Ureter (tissue), 1 donor: ENCODE measurements around the gene ALKAL2. TPM values are rescaled to one million over a fixed set of nuclear protein-coding genes. Genes with fewer than 3 reads are reported as not detected.

ENCODE experiments used
- DNase-seq: peaks from one replicate; pipeline ENCODE4 v3.0.0-alpha.2; 2020; ENCODE audit warnings: low spot score
- total RNA-seq: library from RNA; stranded (reverse); gene quantifications from one replicate; pipeline ENCODE4 v1.2.4, GENCODE V29; 2023
- donor health status: DM: yes; HTN: yes; CAD: no.

ALKAL2 gene
- total RNA-seq, 1 donor from 2014 or later: 1.9 TPM

DNA sequence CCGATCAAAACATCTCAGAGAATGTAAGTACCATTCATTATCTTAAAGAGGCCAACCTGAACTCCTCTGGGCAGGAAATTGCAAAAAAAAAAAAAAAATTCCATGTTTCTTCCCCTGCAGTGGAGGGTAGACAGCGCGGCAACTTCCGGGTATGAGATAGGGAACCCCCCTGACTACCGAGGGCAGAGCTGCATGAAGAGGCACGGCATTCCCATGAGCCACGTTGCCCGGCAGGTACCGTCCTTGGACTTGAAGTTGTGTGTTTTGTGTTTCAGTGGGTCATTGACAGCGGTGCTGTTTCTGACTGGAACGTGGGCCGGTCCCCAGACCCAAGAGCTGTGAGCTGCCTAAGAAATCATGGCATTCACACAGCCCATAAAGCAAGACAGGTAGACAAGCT lies 16.0 kb downstream of the ALKAL2 start:
- DNase-seq: no peak

DNA sequence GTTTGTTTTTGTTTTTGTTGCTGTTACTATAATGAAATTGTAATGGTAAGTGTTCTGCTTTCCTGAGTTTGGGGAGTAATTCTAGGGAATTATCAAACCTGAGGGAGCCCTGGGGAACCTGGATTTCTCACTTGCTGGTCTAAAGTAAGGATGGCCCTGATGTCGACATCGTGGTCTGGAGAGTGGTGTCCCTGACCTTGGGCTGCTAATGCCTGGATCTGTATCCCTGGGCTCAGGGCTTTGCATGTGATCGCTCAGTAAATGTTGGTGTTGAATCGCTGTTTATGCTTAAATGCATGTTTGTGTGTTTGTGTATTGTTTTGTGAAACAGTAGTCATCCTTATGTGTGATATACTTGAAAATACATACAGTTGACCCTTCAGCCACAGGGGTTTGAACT lies 17.0 kb downstream of the ALKAL2 start:
- DNase-seq: no peak

DNA sequence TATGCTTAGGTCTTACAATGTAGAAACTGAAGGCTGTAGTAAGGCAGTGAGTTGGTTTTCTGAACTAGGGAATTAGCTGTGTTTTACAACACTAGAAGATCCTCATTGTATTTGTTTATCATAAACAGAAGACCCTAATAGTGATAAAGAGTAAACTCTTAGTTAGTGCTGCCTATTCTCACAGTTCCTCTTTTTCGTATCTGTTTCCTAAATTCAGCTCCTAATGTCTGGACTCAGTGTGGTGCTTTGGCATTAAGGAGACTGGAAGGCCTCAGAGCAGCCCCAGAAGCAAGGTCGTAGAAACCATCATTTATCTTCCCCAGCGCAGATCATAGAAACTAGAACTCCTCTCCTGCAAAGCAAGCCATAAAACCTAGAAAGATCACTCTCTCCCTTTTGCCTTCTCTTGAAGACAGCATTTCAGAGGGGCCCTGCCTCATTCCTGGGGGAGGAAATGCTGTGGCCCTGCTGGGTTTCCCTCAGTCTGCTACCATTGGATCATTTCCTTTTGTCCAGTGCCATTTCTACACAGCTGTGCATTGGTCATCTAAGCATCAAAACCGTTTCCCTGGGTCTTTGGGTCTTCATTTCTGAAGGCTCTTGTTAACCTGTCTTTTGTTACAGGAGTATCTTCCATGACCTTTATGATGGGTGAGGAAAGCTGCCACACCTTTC lies 18.4 kb downstream of the ALKAL2 start:
- DNase-seq: no peak

DNA sequence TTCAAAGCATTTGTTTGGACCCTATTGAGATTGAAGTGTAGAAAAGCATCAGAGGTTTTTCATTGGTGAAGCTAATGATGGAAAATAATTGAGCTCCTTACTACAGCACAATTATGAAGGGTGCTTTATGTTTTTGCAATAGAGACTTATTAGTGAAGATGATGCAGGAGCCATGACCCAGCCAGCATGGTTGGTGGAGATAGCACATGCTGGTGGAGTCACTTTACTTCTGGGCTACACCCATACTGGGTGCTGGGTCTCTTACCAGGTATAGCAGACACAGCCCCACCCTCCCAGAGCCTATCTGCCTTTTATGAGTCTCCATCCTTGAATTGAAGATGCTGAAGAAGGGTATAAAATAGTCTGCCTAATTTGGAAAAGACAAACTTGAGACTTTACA lies 19.6 kb downstream of the ALKAL2 start:
- no peak for DNase-seq

DNA sequence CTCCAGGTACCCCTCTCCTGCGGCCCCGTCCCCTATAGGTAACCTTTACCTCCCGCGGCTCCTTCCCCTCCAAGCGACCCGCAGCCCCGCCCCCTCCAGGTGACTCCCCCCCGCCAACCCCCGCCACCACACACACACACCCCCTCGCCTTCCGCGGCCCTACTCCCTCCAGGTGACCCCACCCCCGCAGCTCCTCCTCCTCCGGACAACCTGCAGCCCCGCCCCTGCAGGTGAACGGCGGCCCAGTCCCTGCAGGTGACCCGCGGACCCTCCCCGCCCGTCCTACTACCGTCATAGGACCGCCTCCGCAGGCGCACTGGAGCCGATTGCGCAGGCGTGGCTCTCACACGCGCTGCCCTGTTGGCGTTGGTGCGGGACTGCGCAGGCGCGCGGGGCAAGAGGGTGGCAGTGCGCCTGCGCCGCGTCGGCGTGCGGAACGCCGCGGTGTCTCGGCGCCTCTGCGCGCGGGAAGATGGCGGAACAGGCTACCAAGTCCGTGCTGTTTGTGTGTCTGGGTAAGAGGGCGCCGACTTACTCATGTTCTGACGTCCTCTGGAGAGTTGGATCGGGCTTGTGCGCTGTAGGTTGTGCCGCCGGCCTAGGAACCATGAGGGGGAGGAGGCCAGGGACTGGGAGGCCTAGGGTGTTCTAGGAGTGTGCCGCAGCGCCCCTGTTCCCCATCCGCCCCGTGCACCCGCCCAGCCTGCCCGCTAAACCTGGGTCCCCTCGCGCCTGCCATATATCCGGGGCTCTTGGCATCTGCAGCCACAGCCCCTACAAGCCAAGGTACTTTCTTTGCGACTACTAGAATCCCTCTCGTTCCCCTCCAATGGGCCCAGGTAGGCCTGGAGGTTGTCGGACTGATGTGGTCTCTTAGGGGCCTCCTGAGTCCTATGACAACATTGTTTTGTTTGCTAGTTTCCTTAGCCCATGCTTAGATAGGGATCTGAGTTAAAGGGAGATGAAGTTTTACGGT lies 23.1 kb downstream of the ALKAL2 start, which contains the start of gene ACP1:
TSS of gene ACP1 (plus strand) at position 455 of the 976 bp plus-strand sequence. CDS start at position 473, 18 bp downstream.
- peak; percentile 95 for DNase-seq

DNA sequence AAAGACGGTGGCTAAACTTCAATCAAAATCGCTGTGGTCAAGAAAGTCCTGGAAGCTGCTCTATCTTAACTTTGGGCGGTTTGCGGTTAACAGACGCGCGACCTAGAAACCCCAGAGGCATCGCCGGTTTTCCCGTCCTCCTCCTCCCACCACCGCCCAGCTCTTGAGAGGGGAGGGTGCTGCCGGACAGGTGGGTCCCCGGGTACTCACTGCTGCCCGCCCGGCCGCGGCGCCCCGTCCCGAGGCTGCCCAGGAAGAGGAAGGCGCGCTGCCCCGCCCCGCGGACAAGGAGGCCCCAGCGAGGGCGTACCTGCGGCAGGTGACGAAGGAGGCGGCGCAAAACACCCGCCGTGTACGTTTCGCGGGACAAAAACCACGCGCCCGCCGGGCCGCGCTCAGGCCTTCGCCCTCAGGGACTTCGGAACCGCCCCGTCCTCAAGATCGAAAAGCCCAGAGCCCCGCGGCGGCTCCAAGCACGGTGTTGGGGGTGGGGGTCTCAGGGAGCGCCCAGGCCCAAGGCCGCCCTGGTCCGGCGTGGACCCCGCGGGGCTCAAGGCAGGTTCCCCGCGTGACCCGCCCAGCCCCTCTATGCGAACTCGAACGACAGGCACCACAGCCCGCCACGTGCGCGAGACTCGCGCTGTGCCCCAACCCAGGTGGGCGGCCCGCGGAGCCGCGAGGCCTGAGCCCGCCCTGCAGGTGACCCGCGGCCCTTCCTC lies 24.0 kb downstream of the ALKAL2 start, which contains the start of gene SH3YL1:
TSS of gene SH3YL1 (minus strand) at position 259 of the 719 bp plus-strand sequence. CDS start at position 211, 48 bp downstream.
- DNase-seq: peak; percentile 77

DNA sequence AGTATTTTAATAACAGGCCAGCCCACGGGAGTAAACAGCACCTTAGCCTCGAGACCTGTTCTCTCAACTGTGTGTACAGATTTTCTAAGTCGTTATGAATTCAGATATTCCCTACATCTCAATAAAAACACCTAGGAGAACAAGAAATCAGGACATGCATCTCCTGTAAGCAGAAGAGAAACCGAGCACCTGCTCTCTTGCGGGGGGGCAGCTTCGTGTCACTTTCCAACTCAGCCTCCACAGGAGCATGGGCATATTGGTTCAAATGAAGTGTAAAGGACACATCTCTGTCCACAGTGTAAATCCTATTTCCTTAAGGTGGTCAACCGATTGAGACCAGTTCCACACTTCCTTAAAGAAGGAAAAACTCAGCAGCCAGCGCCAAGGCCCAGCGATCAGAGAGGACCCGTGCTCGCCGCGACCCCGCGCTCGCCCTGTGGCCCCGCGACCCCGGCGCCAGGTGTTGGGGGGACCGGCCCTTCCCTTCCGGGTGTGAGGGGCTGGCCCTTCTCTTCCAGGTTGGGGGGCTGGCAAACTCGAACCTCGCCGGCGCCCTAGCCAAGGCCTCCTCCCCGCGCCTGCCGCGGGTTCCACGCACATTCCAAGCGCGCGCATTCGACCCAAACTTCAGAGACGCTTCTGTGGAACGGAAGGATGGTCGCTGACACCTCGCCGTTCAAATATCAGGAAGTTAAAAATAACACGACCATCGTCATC lies 24.7 kb downstream of the ALKAL2 start:
- peak; percentile 43 for DNase-seq

DNA sequence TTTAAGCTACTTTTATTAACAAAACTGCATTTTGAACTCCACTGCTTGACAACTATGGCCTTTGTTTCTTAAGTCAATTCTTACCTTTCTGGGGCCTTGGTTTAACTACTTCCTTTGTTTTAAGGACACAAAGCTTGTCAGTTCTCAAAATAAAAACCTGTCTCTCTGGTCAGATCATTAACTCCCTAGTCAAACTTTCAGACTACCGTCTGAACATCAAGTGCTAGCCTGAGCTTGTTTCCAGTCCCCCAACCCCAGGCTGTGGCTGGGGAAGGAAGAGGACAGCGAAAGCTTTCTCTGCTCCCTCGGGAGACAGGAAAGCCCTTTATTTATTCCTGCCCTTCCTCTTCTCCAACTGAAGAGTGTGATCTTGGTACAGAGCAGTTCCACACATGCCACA lies 25.8 kb downstream of the ALKAL2 start:
- no peak for DNase-seq

DNA sequence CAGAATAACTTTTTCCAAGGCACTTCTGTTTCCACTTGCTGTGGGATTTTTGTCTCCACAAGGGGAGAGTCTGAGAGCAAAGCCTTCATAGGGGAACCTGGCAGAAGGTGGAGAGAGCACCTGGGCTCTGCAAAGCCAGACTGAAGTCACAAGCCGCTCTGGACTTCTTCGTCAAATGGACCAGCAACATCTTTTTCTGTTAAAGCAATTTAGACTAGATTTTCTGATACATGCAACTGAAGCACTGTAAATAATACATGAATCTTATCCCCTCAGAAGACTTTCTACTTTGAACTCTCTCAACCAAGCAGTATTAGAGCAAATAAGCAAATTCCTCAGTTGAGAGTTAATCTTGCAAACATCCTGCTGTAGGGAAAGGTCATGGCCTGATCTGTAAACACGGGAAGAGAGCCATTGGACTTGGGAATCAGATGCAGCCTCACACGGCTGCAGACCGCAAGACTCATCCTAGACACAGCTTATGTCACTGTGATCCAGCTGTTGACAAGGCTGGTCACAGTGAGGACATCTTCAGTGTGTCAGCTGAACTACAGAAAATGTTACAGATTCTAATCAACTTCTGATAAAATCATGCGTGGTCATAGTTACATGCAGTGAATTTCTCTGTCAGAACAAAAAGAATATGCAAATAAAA lies 27.3 kb downstream of the ALKAL2 start:
- no peak for DNase-seq

DNA sequence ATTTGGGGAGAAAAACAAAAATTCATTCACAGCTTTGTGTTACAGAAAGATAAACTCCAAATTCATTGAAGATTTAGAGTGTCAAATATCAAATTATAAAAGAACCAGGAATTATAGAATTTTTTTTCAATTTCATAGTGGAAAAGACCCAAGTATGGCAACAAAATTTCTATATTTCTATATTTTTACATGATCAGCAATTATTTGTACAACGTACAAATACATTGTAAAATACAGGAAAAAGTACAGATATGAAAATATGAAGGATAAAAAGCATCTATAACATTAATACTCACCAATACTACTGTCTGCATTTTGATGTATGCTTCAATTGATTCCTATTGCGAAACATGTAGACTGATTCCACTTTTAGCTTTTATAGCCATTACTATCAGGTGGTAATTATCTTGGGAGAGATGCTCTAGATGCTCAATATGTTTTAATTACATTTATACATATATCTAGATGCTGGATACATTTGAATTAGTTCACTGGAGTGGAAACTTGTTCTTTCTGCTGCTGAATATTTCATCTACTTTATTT lies 28.0 kb downstream of the ALKAL2 start:
- DNase-seq: no peak

DNA sequence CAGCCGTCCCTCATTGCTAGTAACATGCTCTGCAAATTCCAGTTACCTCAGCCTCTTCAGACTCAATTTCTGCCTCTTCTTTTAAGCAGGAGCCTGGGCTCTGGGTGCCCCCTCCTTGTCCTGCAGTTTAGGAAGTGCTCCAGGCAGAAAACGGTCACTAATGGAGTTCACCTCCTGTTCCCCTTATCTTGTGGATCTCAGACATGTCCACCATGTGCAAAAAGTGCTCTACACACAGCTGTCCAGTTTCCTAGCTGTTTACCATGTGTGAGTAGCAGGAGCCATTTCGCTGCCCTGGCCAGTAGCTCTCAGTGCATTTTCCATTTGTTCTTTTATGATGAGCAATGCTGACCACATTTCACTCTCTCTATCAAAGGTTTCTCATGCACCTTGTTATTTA lies 29.0 kb downstream of the ALKAL2 start:
- no peak for DNase-seq

DNA sequence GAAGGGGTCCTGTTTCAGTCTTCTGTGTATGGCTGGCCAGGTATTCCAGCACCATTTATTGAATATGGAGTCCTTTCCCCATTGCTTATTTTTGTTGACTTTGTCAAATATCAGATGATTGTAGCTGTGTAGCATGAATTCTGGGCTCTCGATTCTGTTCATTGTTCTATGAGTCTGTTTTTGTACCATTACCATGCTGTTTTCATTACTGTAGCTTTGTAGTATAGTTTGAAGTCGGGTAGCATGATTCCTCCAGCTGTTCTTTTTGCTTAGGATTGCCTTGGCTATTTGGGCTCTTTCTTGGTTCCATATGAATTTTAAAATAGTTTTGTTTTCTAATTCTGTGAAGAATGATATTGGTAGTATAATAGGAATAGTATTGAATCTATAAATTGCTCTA lies 30.0 kb downstream of the ALKAL2 start:
- DNase-seq: no peak

DNA sequence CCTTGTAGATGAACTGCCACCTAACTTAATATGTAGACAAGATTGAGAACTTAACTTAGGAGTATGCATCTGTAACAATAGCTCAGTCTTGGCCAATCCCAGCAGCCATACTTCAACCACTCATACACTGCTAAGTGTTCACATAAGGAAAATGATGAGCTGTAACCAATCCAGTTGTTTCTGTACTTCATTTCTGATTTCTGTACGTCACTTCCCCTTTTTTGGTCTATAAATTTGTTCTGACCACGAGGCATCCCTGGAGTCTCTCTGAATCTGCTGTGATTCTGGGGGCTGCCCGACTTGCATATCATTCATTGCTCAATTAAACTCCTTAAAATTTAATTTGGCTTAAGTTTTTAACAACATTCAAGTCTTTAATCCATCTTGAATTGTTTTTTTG lies 30.5 kb downstream of the ALKAL2 start:
- DNase-seq: no peak

DNA sequence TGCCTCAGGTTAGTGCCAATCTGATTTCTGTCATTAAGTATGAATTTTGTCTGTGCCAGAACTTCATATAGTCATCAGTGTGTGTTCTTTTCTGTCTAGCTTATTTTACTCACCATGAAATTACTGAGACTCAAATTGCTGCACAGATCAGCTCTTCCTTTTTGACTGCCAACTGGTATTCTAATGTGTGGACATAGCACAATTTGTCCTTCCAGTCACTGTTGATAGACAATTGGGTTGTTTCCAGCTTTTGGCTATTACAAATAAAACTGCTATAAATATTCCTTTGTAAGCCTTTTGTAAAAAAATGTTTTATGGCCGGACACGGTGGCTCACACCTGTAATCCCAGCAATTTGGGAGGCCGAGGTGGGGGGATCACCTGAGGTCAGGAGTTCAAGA lies 31.8 kb downstream of the ALKAL2 start:
- no peak for DNase-seq

DNA sequence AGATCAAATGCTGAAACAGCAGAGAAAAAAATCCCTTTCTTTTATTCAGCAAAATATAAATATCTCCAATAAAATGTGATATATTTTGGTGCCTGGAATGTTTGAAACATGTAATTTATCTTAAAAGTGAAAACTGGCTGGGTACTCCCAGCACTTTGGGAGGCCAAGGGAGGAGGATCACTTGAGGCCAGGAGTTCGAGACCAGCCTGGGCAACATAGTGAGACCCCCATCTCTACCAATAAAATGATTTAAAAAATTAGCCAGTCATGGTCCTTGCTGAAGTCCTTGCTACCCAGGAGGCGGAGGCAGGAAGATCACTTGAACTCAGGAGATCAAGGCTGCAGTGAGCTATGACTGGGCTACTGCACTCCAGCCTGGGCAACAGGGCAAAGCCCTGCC lies 32.7 kb downstream of the ALKAL2 start:
- no peak for DNase-seq

DNA sequence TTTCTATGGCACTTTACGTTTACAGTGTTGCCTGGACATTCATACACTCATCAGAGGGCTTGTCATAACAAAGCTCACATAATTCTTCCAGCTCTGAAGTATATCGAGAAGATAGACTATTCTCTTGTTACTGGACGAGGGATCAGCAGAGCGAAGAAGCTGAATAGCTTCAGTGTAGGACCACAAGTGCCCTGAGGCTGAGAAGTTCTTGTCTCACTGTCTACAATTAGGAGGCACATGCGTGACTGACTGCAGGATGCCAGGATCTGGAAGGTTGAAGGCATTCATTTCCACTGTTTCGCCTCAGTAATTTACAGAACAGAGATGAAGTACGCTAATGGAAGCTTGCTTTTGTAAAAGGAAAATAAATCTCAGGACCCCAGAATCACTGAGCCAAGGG lies 33.6 kb downstream of the ALKAL2 start:
- no peak for DNase-seq

DNA sequence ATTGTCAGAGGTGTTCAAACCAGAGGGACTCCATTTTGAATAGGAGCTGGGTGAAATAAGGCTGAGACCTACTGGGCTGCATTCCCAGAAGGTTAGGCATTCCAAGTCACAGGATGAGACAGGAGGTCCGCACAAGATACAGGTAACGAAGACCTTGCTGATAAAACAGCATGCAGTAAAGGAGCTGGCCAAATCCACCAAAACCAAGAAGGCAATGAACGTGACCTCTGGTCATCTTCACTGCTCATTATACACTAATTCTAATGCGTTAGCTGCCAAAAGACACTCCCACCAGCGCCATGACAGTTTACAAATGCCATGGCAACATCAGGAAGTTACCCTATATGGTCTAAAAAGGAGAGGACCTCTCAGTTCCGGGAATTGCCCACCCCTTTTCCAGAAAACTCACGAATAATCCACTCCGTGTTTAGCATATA lies 34.7 kb downstream of the ALKAL2 start:
- no peak for DNase-seq

DNA sequence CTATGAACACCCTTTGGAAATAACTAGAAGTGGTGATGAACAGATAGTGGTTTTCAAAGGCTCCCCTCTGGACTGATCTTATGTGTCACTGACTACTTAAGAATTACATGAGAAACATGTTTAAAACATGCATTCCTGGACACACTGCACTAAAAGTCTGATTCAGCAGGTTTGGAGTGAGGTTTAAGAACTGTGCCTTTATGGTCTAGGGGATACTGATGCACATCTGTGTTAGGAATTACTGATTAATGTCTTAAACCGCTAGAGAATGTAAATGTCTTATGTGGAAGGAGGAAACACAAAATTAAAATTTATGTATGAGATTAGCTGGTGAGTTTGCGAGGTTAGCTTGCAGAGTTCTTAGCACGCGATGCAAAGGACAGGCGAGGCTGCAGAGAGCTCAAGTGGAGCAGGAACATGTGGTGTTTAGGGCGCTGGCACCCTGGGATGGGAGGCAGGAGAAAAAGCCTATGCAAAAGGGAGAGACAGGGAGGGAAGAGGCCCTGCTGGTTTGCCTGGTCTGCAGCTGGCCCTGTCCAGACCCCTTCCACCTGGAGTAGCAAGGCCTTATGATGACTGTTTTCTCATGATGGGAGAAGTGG lies 35.8 kb downstream of the ALKAL2 start:
- no peak for DNase-seq

DNA sequence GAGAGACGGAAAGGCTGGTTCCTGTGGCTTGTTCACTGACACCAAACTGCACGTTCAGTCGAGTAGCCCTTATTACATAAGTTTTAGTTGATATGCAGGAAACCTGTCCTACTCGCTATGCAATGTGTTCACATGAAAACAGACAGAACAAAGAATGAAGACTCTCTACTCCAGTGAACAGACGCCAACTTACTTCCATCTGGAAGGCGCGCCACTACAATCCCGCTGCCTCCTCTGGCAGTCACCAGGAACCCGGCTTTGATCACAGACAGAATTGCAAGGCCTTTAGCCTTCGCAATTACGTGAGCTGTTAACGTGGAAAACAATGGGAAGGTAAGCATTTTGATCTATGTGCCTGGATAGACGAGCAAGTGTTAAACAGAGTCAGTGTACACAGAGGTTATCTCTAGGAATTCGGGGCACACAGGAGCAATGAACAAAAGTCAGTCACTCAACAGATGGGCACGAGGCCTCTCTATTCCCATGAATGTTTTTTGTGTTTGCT lies 38.3 kb downstream of the ALKAL2 start:
- no peak for DNase-seq

DNA sequence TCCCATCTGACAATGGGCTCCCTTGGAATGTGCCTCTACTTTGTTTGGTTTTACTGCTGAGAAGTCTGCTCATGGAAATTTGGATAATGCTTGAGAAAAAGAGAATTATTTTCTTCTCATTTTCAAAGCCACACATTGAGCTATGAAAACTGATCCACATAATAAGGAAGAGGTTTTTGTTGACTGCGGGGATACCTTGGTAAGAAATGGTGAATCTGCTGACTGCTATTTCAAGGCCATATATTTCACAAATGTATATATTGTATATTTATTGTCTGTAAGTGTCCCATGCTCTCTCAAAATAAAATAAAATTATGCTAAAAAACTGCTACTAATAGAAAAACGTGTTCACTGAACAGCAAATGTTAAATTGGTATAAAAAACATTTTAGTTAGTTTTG lies 39.2 kb downstream of the ALKAL2 start:
- no peak for DNase-seq
